ENCODE measurements around the gene IRF2.

DNA sequence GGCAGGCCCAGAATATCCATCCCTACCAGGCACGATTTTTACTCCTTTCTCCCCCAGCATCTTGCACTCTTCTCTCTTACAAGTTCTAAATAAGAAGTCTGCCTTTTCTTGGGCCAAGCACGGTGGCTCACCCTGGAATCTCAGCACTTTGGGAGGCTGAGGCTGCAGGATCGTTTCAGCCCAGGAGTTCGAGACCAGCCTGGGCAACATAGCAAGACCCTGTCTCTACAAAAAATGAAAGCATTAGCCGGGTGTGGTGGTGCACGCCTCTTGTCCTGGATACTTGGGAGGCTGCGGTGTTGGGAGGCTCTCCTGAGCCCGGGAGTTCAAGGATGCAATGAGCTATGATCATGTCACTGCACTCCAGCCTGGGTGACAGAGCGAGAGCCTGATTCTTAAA is 64.8 kb downstream of the IRF2 start:
- TF ChIP-seq ZFP3 (CRISPR knock-in tag; IDR thresholded peaks at IDR 0.05) (no peak), ZFP30 (CRISPR knock-in tag; IDR thresholded peaks at IDR 0.05) (no peak), ISL1 (CRISPR knock-in tag; IDR thresholded peaks at IDR 0.05) (no peak), ARNTL (CRISPR knock-in tag; IDR thresholded peaks at IDR 0.05; ENCODE audit: borderline replicate concordance, low read depth) (no peak), PPARA (CRISPR knock-in tag; IDR thresholded peaks at IDR 0.05; ENCODE audit: borderline replicate concordance) (no peak), ZNF70 (CRISPR knock-in tag; IDR thresholded peaks at IDR 0.05) (no peak), OSR1 (CRISPR knock-in tag; IDR thresholded peaks at IDR 0.05) (no peak)
- TF ChIP-seq, protein P1, sequence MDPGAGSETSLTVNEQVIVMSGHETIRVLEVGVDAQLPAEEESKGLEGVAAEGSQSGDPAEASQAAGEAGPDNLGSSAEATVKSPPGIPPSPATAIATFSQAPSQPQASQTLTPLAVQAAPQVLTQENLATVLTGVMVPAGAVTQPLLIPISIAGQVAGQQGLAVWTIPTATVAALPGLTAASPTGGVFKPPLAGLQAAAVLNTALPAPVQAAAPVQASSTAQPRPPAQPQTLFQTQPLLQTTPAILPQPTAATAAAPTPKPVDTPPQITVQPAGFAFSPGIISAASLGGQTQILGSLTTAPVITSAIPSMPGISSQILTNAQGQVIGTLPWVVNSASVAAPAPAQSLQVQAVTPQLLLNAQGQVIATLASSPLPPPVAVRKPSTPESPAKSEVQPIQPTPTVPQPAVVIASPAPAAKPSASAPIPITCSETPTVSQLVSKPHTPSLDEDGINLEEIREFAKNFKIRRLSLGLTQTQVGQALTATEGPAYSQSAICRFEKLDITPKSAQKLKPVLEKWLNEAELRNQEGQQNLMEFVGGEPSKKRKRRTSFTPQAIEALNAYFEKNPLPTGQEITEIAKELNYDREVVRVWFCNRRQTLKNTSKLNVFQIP (CRISPR knock-in tag; IDR thresholded peaks at IDR 0.05; ENCODE audit: borderline replicate concordance, low read depth) = no peak
- TF ChIP-seq, protein P2, sequence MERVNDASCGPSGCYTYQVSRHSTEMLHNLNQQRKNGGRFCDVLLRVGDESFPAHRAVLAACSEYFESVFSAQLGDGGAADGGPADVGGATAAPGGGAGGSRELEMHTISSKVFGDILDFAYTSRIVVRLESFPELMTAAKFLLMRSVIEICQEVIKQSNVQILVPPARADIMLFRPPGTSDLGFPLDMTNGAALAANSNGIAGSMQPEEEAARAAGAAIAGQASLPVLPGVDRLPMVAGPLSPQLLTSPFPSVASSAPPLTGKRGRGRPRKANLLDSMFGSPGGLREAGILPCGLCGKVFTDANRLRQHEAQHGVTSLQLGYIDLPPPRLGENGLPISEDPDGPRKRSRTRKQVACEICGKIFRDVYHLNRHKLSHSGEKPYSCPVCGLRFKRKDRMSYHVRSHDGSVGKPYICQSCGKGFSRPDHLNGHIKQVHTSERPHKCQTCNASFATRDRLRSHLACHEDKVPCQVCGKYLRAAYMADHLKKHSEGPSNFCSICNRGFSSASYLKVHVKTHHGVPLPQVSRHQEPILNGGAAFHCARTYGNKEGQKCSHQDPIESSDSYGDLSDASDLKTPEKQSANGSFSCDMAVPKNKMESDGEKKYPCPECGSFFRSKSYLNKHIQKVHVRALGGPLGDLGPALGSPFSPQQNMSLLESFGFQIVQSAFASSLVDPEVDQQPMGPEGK (CRISPR knock-in tag; IDR thresholded peaks at IDR 0.05; ENCODE audit: borderline replicate concordance) = no peak
